SK-N-MC (cell line): ENCODE data around the gene KIF21B.

Experiments used
- DNase-seq: peaks from one replicate; pipeline ENCODE4 v3.0.0-alpha.2; 2011; ENCODE audit warnings: low read depth, low spot score
- H3K27ac ChIP-seq: fragments of 200-600 bp; sonication (generic); 2 replicates; pipeline ENCODE4 v1.5.1; 2016; ENCODE audit warnings: mixed run types
- H3K36me3 ChIP-seq: fragments of 200-600 bp; sonication (generic); 2 replicates; pipeline ENCODE4 v1.6.1; 2017; ENCODE audit warnings: antibody characterized with exemption, low read length, mixed read lengths; ENCODE audit not compliant: insufficient read depth
- H3K4me3 ChIP-seq: fragments of 200-600 bp; sonication (generic); 2 replicates; pipeline ENCODE4 v1.5.1; 2016
- H3K9ac ChIP-seq: fragments of 200-600 bp; sonication (generic); 2 replicates; pipeline ENCODE4 v1.8.0; 2017; ENCODE audit warnings: mixed run types, mixed read lengths; ENCODE audit not compliant: insufficient read length
- H3K9me3 ChIP-seq: fragments of 200-600 bp; sonication (generic); 2 replicates; pipeline ENCODE4 v1.6.1; 2017; ENCODE audit warnings: low read depth, mild to moderate bottlenecking, antibody characterized with exemption, low read length, moderate library complexity, mixed read lengths
- EZH2 ChIP-seq: fragments of 200-600 bp; sonication (generic); IDR thresholded peaks from one replicate; pipeline ENCODE4 v1.6.1; 2017; ENCODE audit warnings: antibody characterized with exemption
- FOXP2 ChIP-seq: optimal IDR thresholded peaks from 2 replicates; pipeline ENCODE3; 2011; ENCODE audit warnings: mild to moderate bottlenecking, moderate library complexity; ENCODE audit not compliant: insufficient read depth; ENCODE audit errors: extremely low read length, control extremely low read depth
- POLR2AphosphoS5 ChIP-seq: IDR thresholded peaks from 2 replicates; pipeline ENCODE4 v1.6.1; 2012; ENCODE audit warnings: mild to moderate bottlenecking, low read depth, low read length, borderline replicate concordance

Gene KIF21B

DNA sequence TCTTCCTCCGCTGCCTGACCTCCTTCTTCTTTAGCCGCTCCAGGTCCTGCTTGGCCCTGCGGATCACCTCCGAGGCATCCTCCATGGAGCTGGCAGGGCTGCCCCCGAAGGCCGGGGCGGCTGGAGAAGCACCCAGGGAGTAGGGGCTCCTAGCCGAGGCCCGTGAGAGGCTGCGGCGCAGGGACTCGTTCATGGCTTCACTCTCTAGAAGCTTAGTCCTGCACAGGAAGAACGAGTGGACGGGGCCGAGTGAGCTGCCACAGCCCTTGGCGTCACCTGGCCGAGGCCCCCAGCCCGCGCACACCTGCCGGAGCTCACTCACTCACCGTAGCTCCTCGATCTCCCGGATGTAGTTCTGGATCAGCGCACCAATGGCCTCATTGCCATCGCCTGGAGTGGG lies 23.1 kb downstream of the KIF21B start:
- no peak for DNase-seq
- no peak overlapping the region for H3K9ac ChIP-seq
- H3K4me3 ChIP-seq, result no peak overlapping the region
- H3K36me3 ChIP-seq, result no peaks in the 10 kb centered on the region
- H3K27ac ChIP-seq, result no peak overlapping the region
- no peak for TF ChIP-seq FOXP2
- no peak for TF ChIP-seq EZH2
- TF ChIP-seq POLR2AphosphoS5, result no peak
- no peaks in the 10 kb centered on the region for H3K9me3 ChIP-seq

DNA sequence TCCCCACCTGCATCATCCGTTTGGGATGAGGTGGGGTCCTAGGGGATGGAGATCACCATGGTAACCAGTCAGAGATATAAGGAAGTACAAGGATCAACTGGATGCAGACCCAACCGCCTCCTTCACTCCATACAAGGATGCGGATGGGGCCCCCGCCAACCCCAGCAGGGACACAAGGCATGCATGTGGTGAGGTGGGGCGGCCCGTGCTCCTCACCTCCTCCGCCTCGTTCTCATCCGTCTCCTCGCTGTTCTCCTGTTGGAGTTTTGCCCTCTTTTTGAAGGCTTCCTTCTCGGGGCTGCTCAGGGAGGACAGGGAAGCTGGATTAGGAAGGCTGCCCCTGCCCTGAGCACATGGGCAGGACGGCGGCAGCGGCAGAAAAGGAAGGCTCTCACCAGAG lies 23.8 kb downstream of the KIF21B start:
- no peak for DNase-seq
- H3K27ac ChIP-seq, result no peak overlapping the region
- no peaks in the 10 kb centered on the region for H3K36me3 ChIP-seq
- no peaks in the 10 kb centered on the region for H3K9me3 ChIP-seq
- H3K9ac ChIP-seq, result no peak overlapping the region
- no peak overlapping the region for H3K4me3 ChIP-seq
- TF ChIP-seq FOXP2, result no peak
- no peak for TF ChIP-seq EZH2
- TF ChIP-seq POLR2AphosphoS5, result no peak

DNA sequence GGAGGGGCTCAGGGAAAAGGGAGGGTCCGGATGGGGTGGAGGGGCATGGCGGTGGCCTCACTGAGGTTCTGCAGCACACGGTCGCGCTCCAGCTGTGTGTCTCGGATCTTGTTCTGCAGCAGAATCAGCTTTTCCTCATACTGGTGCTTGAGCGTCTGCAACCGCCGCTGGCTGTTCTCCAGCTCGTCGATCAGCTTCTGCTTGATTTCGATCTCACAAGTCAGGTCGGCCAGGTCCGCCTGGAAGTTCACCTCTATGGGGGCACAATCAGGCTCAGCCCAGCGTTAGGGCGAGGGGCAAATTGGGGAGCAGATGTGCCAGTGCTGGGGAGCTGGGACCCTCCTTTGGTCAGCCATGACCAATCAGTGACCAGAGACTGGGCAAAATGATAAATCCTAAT lies 25.2 kb downstream of the KIF21B start:
- Histone ChIP-seq H3K9ac (no peak overlapping the region), H3K36me3 (no peaks in the 10 kb centered on the region), H3K4me3 (no peak overlapping the region), H3K9me3 (no peaks in the 10 kb centered on the region), H3K27ac (no peak overlapping the region)
- TF ChIP-seq EZH2, result no peak
- TF ChIP-seq FOXP2, result no peak
- TF ChIP-seq POLR2AphosphoS5, result no peak
- no peak for DNase-seq

DNA sequence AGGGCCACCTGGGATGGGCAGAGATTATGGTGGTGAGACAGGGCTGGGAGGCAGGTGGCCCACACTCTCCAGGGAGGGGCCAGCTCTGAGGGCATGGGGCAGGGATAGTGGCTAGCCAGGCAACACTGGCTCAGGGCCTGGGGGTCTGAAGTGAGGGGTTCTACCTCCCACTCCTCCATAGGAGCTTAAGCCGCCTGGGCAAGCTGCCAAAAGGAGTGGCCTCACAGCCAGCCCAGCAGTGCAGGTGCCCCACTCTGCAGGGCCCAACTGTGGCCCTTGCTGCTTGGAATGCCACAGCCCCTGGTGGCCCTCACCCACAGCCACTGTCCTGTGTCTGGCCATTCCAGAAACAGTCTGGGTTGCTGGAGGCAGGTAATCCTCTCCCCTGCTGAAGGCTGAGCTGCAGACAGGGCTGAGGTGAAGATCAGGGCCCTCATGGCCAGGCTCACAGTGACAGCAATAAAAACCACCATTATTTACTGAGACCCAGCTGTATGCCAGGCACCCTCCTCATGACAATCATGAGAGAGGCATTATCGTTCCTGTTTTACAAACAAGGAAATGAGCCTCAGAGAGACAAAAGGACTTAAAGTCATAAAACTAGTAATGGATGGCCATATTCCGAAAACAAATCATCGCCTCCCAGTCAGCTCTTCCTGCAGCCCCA lies 31.0 kb downstream of the KIF21B start:
- Histone ChIP-seq H3K9ac (no peak overlapping the region), H3K36me3 (no peaks in the 10 kb centered on the region), H3K9me3 (no peaks in the 10 kb centered on the region), H3K4me3 (no peak overlapping the region), H3K27ac (no peak overlapping the region)
- DNase-seq, result no peak
- TF ChIP-seq POLR2AphosphoS5 (no peak), FOXP2 (no peak), EZH2 (no peak)

DNA sequence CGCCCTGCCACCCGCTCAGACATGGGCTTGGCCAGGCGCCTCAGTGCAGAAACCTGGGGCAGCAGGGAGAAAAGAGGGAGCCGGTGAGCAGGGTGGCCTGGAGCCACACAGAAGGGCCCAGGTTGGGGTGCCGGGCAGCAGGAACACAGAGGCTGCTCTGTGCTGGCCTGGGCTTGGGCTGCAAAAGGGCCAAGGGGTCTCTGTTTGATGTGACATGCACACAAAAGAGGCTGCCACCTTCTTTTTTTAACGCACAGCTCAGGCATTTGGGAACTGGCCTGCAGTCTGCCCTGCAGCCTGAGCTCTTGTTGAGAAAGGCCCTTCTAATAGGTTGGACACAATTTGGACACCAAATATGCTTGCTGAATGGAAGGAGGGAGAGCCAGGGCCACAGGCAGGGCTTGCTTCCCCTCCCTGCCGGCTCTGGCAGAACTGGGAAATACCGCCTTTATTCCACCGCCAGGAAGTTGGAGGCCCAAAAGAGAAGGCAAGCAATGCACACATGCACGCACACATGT lies 32.4 kb downstream of the KIF21B start:
- Histone ChIP-seq H3K4me3 (no peak overlapping the region), H3K36me3 (no peaks in the 10 kb centered on the region), H3K27ac (no peak overlapping the region), H3K9ac (no peak overlapping the region), H3K9me3 (no peaks in the 10 kb centered on the region)
- DNase-seq, result no peak
- TF ChIP-seq EZH2, result no peak
- TF ChIP-seq FOXP2, result no peak
- no peak for TF ChIP-seq POLR2AphosphoS5

DNA sequence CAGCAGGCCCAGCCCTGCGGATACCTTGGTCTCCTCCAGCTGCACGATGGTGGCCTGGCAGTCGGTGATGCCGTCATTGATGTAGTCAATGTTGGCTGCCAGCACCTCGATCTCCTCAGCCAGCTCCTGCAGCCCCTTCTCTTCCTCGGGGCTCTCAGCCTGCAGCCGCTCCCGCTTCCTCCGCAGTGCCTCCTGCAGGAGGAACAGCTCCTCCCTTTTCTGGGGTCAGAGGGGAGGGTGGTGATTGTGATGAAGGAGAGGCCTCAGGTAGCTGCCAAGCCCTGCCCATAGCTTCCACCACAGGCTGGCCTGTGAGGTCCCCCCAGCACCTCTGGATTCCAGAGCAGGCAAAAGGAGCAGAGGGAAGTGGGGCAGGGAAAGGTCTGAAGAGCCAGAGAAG lies 33.4 kb downstream of the KIF21B start:
- H3K27ac ChIP-seq, result no peak overlapping the region
- H3K4me3 ChIP-seq, result no peak overlapping the region
- H3K9ac ChIP-seq, result no peak overlapping the region
- TF ChIP-seq FOXP2, result no peak
- TF ChIP-seq EZH2, result no peak
- TF ChIP-seq POLR2AphosphoS5, result no peak
- DNase-seq, result no peak
- no peaks in the 10 kb centered on the region for H3K36me3 ChIP-seq
- H3K9me3 ChIP-seq, result no peaks in the 10 kb centered on the region

DNA sequence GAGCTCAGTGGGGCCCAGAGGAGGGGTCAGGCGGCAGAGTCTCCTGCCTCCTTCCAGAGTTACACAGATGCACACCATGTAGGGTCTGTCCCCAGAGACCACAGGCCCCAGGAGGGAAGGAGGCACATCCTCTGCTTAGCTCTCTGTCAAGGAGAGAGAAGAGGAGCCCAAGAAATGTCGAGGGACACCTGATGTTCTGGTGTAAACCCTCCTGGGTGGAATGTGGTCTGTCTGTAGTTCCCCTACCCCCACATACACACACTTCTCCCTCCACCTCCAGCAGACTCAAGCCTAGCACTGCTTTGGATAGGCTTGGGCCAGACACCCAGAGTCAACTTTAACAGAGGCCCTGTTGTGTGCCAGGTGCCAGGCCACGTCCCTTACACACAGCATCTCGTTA lies 34.2 kb downstream of the KIF21B start:
- Histone ChIP-seq H3K9ac (no peak overlapping the region), H3K36me3 (no peaks in the 10 kb centered on the region), H3K9me3 (no peaks in the 10 kb centered on the region), H3K4me3 (no peak overlapping the region), H3K27ac (no peak overlapping the region)
- DNase-seq, result no peak
- TF ChIP-seq FOXP2 (no peak), EZH2 (no peak), POLR2AphosphoS5 (no peak)

DNA sequence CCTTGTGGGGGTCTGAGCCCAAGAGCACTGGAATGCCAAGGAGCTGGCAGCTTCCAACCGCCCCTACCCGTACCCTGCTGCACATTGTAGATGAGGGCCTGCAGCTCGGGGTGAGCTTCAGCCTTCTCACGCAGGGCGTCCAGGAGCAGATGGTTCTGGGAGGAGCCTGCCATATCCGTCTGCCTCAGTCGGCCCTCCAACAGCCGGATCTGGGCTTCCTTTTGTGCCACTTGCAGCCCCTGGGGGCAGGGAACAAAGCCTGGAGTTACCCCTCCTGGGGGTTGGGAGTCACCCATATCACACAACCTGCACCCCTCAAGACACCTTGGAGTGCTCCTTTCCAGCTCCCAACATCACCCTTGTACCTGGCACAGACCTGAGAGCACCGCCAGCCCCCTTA lies 34.8 kb downstream of the KIF21B start:
- no peak for DNase-seq
- Histone ChIP-seq H3K27ac (no peak overlapping the region), H3K36me3 (no peaks in the 10 kb centered on the region), H3K9ac (no peak overlapping the region), H3K9me3 (no peaks in the 10 kb centered on the region), H3K4me3 (no peak overlapping the region)
- no peak for TF ChIP-seq FOXP2
- no peak for TF ChIP-seq EZH2
- TF ChIP-seq POLR2AphosphoS5, result no peak

DNA sequence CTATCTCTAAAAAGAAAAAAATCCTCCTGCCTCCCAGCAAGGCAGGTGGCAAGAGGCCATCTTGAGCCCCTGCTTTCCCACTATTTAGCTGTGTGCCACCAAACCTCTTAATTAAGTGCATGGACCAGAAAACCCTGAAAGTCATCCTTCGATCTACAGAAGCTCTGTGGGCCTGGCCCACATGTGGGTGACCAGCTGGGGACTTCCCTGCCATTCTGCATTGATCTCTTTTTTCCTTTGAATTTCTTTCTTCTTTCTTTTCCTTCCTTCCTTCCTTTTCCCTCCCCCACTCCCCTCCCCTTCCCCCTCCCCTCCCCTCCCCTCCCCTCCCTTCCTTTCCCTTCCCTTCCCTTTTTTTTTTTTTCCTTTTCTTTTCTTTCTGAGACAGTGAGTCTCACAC lies 38.0 kb downstream of the KIF21B start:
- Histone ChIP-seq H3K9me3 (no peaks in the 10 kb centered on the region), H3K36me3 (no peaks in the 10 kb centered on the region), H3K4me3 (no peak overlapping the region), H3K27ac (no peak overlapping the region), H3K9ac (no peak overlapping the region)
- no peak for TF ChIP-seq POLR2AphosphoS5
- no peak for TF ChIP-seq EZH2
- TF ChIP-seq FOXP2, result no peak
- no peak for DNase-seq
